IMR-90 (cell line): Measurements from ENCODE around the gene RAD51B. TPM values are rescaled to one million over a fixed set of nuclear protein-coding genes. Genes with fewer than 3 reads are reported as not detected.
A peak's percentile ranks its signal among the peaks of the same experiment; 100 is the strongest.

ENCODE experiments used
- ATAC-seq: fragments of 200-7000 bp; cut with Tn5 transposase; 2 replicates; pipeline ENCODE4 v1.9.1; 2020; ENCODE audit warnings: low read depth, mild to moderate bottlenecking, moderate library complexity
- BruUV-seq: library from RNA; stranded (reverse); fragments of 400-500 nt; replicated peaks from 2 replicates; lab custom pipeline; 2021; lab: Mats Ljungman, UMichigan
- CTCF ChIA-PET: fragments of 300-600 bp; formaldehyde crosslinking; extraction: SDS; loops from one replicate; lab custom pipeline; 2021; ENCODE audit warnings: antibody characterized with exemption; lab: Yijun Ruan, JAX
- POLR2A ChIA-PET: fragments of 300-600 bp; sonication (Branson Sonifier 250); formaldehyde crosslinking; loops from one replicate; lab custom pipeline; 2022; ENCODE audit warnings: antibody characterized with exemption; ENCODE audit not compliant: unreplicated experiment; lab: Charles Lee
- DNase-seq: peaks from one replicate; pipeline ENCODE4 v3.0.0; 2013
- H2AFZ ChIP-seq: replicated peaks from 2 replicates; pipeline ENCODE3; 2013; ENCODE audit warnings: low read length, mild to moderate bottlenecking; ENCODE audit not compliant: poor library complexity
- H2AK5ac ChIP-seq: 2 replicates; pipeline ENCODE4 v1.6.1; 2013; ENCODE audit warnings: low read depth, low read length, inconsistent platforms
- H2AK9ac ChIP-seq: replicated peaks from 2 replicates; pipeline ENCODE3; 2013; ENCODE audit warnings: mild to moderate bottlenecking, low read depth, low read length, moderate library complexity; ENCODE audit not compliant: poor library complexity
- H2BK120ac ChIP-seq: 2 replicates; pipeline ENCODE4 v1.6.1; 2013; ENCODE audit warnings: low read depth, low read length, inconsistent platforms
- H2BK15ac ChIP-seq: 3 replicates; pipeline ENCODE4 v1.6.1; 2013; ENCODE audit warnings: low read depth, low read length, inconsistent platforms
- H2BK20ac ChIP-seq: 2 replicates; pipeline ENCODE4 v1.6.1; 2013; ENCODE audit warnings: low read depth, mild to moderate bottlenecking, inconsistent platforms, low read length, moderate library complexity
- H2BK5ac ChIP-seq: 2 replicates; pipeline ENCODE4 v1.6.1; 2013; ENCODE audit warnings: mild to moderate bottlenecking, low read depth, low read length, inconsistent platforms; ENCODE audit not compliant: poor library complexity, severe bottlenecking
- H3K14ac ChIP-seq: replicated peaks from 2 replicates; pipeline ENCODE4 v1.6.1; 2013; ENCODE audit warnings: low read depth, low read length, inconsistent platforms
- H3K18ac ChIP-seq: 2 replicates; pipeline ENCODE4 v1.6.1; 2013; ENCODE audit warnings: low read depth, low read length, control low read depth
- H3K23ac ChIP-seq: 2 replicates; pipeline ENCODE4 v1.6.1; 2013; ENCODE audit warnings: low read depth, low read length, inconsistent platforms
- H3K27ac ChIP-seq: 2 replicates; pipeline ENCODE4 v1.5.1; 2013; ENCODE audit warnings: mild to moderate bottlenecking, control low read depth, low read length; ENCODE audit not compliant: insufficient read depth
- H3K27me3 ChIP-seq: 2 replicates; pipeline ENCODE4 v1.6.1; 2013; ENCODE audit warnings: low read length; ENCODE audit not compliant: control insufficient read depth, insufficient read depth
- H3K36me3 ChIP-seq: 2 replicates; pipeline ENCODE4 v1.6.1; 2013; ENCODE audit warnings: low read length, mixed read lengths; ENCODE audit not compliant: control insufficient read depth, insufficient read depth
- H3K4ac ChIP-seq: 2 replicates; pipeline ENCODE4 v1.6.1; 2013; ENCODE audit warnings: low read depth, low read length, inconsistent platforms
- H3K4me1 ChIP-seq: 2 replicates; pipeline ENCODE4 v1.6.1; 2013; ENCODE audit warnings: low read length, mixed read lengths; ENCODE audit not compliant: control insufficient read depth, insufficient read depth
- H3K4me2 ChIP-seq: 2 replicates; pipeline ENCODE4 v1.6.1; 2013; ENCODE audit warnings: low read depth, mild to moderate bottlenecking, control low read depth, low read length, moderate library complexity
- H3K4me3 ChIP-seq: 2 replicates; pipeline ENCODE4 v1.5.1; 2013; ENCODE audit warnings: low read depth, mild to moderate bottlenecking, control low read depth, low read length, moderate library complexity; ENCODE audit not compliant: insufficient read depth
- H3K56ac ChIP-seq: 2 replicates; pipeline ENCODE4 v1.6.1; 2013; ENCODE audit warnings: low read length, inconsistent platforms; ENCODE audit not compliant: insufficient read depth; ENCODE audit errors: extremely low read depth
- H3K79me1 ChIP-seq, 2 experiments: 2 replicates each; pipeline ENCODE4 v1.6.1; 2013; ENCODE audit warnings: low read length in 2 of 2, inconsistent platforms in 1 of 2, low read depth in 1 of 2
- H3K9ac ChIP-seq: 2 replicates; pipeline ENCODE4 v1.6.1; 2013; ENCODE audit warnings: low read depth, low read length, control low read depth
- H3K9me1 ChIP-seq: 2 replicates; pipeline ENCODE4 v1.6.1; 2013; ENCODE audit warnings: low read length, inconsistent platforms; ENCODE audit not compliant: insufficient read depth
- H3K9me3 ChIP-seq: 2 replicates; pipeline ENCODE4 v1.6.1; 2013; ENCODE audit warnings: low read length; ENCODE audit not compliant: control insufficient read depth, insufficient read depth
- H4K20me1 ChIP-seq: 2 replicates; pipeline ENCODE4 v1.6.1; 2013; ENCODE audit warnings: low read length, inconsistent platforms; ENCODE audit not compliant: insufficient read depth
- H4K5ac ChIP-seq: 2 replicates; pipeline ENCODE4 v1.6.1; 2013; ENCODE audit warnings: mild to moderate bottlenecking, low read depth, low read length, control low read depth
- H4K8ac ChIP-seq, 2 experiments: 2 replicates each; pipeline ENCODE4 v1.6.1; 2013; ENCODE audit warnings: low read depth in 2 of 2, low read length in 2 of 2, control low read depth in 1 of 2, inconsistent platforms in 1 of 2
- H4K91ac ChIP-seq: 2 replicates; pipeline ENCODE4 v1.6.1; 2013; ENCODE audit warnings: low read depth, low read length, inconsistent platforms; ENCODE audit not compliant: insufficient read depth
- ELK1 ChIP-seq: fragments of 150-350 bp; IDR thresholded peaks from 2 replicates; pipeline ENCODE4 v1.6.1; 2016; ENCODE audit warnings: low read depth, mild to moderate bottlenecking, low read length, moderate library complexity, borderline replicate concordance
- NFE2L2 ChIP-seq: fragments of 150-350 bp; IDR thresholded peaks from 2 replicates; pipeline ENCODE4 v1.6.1; 2016; ENCODE audit warnings: low read depth, mild to moderate bottlenecking, low read length
- RFX5 ChIP-seq: IDR thresholded peaks from 2 replicates; pipeline ENCODE4 v1.8.0; 2012; ENCODE audit warnings: low read depth, mild to moderate bottlenecking, low read length, moderate library complexity
- WGBS, 2 experiments: methylation state at CpG; one replicate each; pipeline versions ENCODE4 v1.1.5 to v1.1.7; 2013; ENCODE audit warnings: missing lambda C conversion rate in 2 of 2; ENCODE audit not compliant: insufficient read length in 1 of 2; ENCODE audit errors: extremely low coverage in 2 of 2; 5-methylcytosine and 5-hydroxymethylcytosine counted together
- dilution Hi-C: fragments of 300-500 bp; cut with HindIII; formaldehyde crosslinking; loops from one replicate; pipeline ENCODE4 v1.14.3; 2018; ENCODE audit warnings: low sequenced_read_pairs; ENCODE audit not compliant: unreplicated experiment
- in situ Hi-C: fragments of 300-500 bp; cut with MboI; formaldehyde crosslinking; loops from 3 replicates; pipeline ENCODE4 v1.14.3; 2019; ENCODE audit warnings: low sequenced_read_pairs, inconsistent platforms, mixed read lengths
- intact Hi-C: fragments of 100-400 bp; cut with micrococcal nuclease; formaldehyde crosslinking; loops from 2 replicates; pipeline ENCODE4 v1.10.0; 2022
- polyA plus RNA-seq, 3 experiments: library from polyadenylated mRNA; depleted of rRNA; stranded (reverse); fragments of >200 nt; gene quantifications; 2 replicates each; pipeline ENCODE4 v1.2.3, GENCODE V29; 2012; ENCODE audit warnings: low replicate concordance in 1 of 3
- total RNA-seq: library from RNA; depleted of rRNA; stranded (reverse); fragments of >200 nt; gene quantifications from 2 replicates; pipeline ENCODE4 v1.2.3, GENCODE V29; 2012

The RAD51B gene
- total and polyA plus RNA-seq, 2 of the 4 experiments (the other 2 are of a cell fraction), result 5.1 to 18.8 TPM

- dilution Hi-C loops, result no loop called here
- POLR2A ChIA-PET, result no interaction called here
- H3K36me3 ChIP-seq, result no peaks in the 10 kb centered on the region
These were observed 216.6 kb downstream of the RAD51B start for GRCh38 chr14:68036202-68036601.

More at GRCh38 chr14:68036202-68036601, 216.6 kb downstream of the RAD51B start:
- Histone ChIP-seq H4K8ac (no peak overlapping the region), H2BK20ac (no peak overlapping the region), H4K20me1 (no peaks in the 10 kb centered on the region), H3K27me3 (no peaks in the 10 kb centered on the region), H3K9me3 (no peaks in the 10 kb centered on the region), H3K79me1 (no peaks in the 10 kb centered on the region), H3K4me1 (no peaks in the 10 kb centered on the region), H3K14ac (0 out of 2 replicates have a peak overlapping the region, but pooled peaks have one; percentile 2), H2AK9ac (no peak overlapping the region), H3K9me1 (peaks cover 3% of the 10 kb centered on the region; the same call in 1 of the 2 replicates), H2AFZ (no peak overlapping the region), H3K4ac (no peak overlapping the region), H4K5ac (no peak overlapping the region), H3K9ac (no peak overlapping the region), H3K18ac (no peak overlapping the region), H3K56ac (no peak overlapping the region; the same call in 1 of the 2 replicates), H3K23ac (no peak overlapping the region), H2AK5ac (no peak overlapping the region), H3K4me2 (no peak overlapping the region), H2BK15ac (no peak overlapping the region), H2BK120ac (no peak overlapping the region), H2BK5ac (peak overlapping the region; percentile 21), H3K27ac (no peak overlapping the region), H3K4me3 (no peak overlapping the region), H4K91ac (no peak overlapping the region)
- BruUV-seq, result no TSS peak
- CTCF ChIA-PET, result no interaction called here
- intact Hi-C loops, result no loop called here
- WGBS, 2 experiments, result no CpG with 5 or more reads among the region's 6 CpGs
- peak; percentile 80 for ATAC-seq
- DNase-seq, result peak; percentile 31
- in situ Hi-C loops, result no loop called here
- TF ChIP-seq RFX5 (no peak), ELK1 (no peak), NFE2L2 (no peak)
